GM04503 (cell line): ENCODE measurements around the gene TTC7B.

Experiments used
- DNase-seq: peaks from one replicate; pipeline ENCODE4 v3.0.0-alpha.2; 2012; ENCODE audit warnings: low read depth

The TTC7B gene

DNA sequence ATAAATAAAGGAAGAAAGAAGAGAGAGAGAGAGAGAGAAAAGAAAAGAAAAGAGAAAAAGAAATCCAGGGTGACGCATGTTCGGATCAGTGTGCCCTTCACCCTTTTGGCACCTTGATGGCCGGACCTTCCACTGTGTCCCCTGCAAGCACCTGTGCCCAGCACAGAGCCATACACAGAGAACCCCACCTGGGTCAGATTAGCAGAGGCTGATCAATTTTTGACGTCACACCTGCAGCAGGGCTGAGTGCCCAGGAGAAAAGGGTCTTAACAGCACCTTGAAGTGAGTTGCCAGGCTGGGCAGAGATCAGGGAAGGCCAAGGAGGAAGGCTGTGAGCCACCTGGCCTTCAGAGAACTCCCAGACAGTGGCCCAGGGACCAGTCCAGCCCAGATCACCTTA lies 305.0 kb downstream of the TTC7B start:
- DNase-seq = no peak

DNA sequence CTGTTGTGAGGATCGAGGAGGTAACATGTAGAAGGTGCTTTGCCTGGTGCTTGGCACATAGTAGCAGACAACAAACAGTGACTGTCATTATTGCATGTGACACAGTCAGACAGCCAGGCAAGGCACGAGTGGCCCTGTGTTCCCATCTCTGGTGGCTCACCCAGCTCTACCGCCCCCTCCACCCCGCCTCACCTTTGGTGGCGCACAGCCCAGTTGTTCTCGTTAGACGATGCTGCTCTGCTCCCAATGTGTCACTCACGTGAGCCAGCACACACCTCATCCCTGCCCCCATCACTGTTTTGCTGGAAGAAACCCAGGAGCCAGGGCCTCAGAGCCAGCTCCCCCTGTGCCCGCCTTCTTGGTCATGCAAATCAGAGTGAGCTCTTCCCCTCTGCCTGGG lies 306.1 kb downstream of the TTC7B start:
- DNase-seq = no peak

DNA sequence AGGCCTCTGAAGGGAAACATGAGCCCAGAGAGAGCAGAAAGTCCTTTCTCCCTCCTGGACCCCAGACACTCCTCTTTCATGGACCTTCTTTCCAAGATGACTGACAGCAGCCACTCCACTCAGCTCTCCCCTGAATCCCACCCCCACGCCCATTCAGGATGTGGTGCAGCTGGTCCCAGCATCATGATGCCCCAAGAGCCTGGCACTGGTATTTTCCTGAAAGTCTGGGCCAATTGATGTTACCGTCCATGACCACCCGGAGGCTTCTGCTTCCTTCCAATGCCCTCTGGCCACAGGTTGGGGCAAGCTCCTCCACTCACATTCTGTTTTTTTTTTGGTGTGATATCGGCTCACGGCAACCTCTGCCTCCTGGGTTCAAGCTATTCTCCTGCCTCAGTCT lies 306.8 kb downstream of the TTC7B start:
- no peak for DNase-seq

DNA sequence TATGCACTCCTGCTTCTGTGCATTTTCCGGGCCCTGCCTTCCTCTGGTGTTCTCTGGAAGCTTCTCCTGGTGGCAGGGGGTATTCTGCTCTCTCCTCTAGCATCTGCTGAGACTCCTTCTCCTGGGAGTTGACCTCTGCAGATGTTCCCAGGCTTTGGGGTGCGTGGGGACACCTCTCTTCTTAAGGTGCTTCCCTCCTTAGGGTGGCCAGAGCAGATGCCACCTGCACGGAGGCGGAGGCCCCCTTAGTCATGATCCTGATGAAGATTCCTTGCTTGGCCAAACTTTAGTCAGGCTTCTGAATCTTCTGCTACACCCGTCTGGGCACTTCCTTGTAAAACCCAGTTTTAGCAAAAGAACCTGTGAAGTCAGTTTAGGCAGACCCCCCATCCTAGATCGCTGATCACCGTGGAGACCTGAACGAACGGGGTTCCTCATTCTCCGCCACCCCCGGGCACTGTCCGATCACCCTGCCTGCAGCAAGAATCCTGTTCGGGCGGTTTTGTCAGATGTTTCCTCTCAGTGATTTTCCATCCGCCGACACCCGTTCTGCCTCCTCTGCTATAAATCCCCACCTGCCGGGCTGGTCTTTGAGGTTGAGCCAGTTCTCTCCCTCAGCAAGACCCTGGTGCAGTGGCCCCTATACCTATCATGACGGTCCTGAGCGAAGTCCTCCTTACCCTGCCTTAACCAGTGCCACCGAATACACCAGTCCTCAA lies 307.5 kb downstream of the TTC7B start:
- DNase-seq = no peak

DNA sequence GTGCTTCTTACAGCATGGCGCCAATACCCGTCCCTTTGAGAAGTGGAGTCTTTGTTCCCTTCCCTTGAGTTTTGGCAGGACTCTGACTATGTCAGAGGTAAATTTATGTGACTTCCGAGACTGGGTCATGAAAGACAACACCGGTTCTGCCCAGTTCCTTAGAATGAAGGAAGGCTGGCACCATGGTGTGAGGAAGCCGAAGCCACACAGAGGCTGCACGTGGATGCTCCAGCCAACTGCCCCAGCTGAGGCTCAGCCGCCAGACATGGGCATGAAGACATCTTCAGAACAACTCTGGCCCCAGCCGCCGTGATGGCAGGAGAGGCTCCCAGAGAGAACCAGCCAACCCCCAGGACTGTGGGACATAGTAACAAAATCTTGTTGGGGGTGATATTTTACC lies 308.2 kb downstream of the TTC7B start:
- no peak for DNase-seq

DNA sequence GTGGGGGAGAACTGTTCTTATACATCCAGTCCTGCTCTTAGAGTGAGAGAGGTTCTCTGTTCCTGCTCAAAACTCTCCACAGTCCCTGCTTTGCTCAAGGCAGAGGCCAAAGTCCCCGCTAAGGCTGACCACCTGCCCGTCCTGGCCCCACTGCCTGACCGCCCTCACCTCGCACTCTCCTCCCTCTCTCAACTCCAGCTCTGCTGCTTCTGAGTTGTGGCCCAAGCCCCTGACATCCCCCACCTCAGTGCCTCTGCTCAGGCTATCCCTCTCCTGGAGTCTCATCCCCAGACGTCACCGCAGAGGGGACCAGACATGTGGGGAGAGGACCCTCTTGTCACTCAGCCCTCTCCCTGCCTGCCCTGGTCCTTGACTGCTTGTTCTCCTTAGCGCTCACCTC lies 308.8 kb downstream of the TTC7B start:
- no peak for DNase-seq

DNA sequence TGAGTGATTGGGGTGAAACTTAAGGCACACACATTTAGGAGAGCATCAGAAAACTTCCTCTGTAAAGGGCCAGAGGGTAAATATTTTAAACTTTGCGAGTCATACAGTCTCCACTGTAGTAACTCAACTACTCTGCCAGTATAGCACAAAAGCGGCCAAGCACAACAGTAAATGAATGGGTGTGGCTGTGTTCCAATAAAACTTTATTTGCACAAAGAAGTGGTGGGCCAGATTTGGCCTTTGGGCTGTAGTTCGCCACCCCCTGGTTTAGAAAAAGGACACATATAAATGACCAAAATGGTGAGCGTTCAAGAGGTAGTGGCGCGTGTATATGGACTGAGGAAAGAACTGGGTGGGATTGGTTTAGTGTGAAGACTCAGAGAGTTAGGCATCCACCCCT lies 309.5 kb downstream of the TTC7B start:
- DNase-seq = no peak

DNA sequence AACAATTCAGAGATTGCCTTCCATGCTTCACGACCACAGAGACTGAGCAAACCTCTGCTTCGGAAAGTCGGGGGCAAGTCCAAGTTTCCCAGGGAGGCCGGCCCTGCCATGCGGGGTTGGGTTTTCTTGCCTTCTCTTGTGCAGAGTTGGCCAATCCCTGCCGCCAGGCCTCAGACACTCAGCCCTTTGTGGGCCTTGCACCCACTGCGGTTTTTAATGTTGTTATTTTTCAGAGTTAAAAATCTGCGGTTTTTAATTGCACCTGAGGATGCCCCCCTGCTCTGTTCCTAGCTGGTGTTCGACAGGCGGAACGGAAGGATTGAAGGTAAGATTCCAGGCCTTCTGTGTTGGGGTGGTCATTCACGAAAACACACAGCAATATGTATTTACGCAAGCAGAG lies 310.7 kb downstream of the TTC7B start:
- no peak for DNase-seq

DNA sequence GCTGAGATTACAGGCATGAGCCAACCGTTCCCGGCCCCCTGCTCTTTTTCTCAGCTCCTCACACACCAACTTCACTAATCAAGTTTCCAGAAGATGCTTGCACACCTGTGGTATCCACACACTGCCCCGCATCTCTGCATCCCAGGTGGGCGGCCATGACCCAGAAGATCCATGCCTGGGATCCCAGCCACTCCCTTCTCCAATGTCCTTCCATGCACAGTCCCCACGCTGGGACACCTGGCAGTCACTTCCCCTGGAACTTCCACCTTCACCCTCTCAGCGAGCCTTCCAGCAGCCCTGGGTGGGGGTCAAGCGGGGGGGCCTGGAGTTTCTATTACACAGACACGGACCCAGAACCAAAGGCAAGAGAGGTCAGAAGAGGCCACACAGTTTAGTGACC lies 311.6 kb downstream of the TTC7B start:
- no peak for DNase-seq

DNA sequence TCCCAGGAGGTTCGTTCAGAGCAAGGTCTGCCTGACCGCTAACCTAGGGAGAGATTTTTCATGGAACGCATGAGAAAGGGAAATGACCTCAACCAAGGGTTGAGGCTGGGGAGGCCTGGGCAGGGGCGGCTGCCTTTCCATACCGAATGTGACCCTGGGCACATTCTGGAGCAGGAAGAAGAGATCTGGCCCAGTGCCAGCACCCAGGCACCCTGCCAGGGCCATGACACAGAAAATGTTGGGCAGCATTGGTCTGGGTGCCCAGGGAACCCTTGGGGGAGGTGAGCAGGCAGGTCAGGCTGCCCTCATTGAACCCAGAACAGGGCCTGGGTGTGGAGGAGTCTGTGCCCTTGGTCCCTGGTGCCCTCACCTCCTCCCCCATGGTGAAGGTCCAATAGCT lies 312.6 kb downstream of the TTC7B start:
- no peak for DNase-seq

DNA sequence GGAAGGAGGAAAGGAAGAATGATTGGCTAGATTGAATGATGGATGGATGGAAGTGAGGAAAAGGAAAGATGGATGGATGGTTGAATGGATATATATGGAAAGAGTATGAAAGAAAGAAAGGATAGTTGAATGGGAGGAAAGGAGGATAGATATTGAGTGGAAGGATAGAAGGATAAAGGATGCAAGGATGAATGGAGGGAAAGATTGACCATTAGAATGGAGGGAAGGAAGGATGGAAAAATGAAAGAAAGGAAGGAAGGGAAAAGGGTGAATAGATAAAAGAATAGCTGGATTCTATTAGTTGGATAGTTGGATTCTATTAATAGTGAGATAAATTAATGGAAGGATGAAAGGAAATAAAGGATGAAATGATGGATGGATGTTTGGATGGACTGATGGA lies 313.5 kb downstream of the TTC7B start:
- no peak for DNase-seq

DNA sequence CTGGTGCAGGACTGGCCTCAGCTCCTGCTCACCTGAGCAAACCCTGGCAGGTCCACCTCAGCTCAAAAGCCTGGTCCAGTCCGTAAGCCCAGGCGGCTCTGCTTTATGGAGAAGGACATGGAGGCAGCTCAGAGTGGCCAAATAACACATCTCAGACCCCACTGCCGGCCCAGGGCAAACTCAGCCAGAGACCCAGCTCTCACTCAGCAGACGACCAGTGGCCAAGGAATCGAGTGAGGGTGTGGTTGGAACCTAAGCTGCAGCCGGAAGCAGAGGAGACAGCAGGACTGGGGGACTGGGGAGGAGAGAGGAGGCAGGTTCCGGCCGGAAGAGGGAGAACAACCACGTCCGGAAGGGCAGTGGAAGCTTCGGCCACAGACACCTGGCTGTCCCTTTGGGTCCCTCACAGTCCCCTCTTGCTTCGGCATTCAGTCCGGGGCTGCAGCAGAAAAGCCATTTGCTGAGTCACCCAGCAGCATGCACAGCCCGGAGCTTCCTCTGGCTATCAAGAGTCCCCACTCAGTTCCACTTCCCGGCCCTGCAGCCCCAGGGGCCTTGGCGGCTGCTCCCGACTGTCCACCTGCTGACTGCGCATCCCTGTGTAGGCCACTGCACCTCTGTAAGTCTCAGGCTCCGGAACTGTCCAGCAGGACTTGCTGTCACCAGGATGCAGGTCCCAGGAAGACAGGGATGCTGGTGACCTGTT lies 315.4 kb downstream of the TTC7B start:
- no peak for DNase-seq

DNA sequence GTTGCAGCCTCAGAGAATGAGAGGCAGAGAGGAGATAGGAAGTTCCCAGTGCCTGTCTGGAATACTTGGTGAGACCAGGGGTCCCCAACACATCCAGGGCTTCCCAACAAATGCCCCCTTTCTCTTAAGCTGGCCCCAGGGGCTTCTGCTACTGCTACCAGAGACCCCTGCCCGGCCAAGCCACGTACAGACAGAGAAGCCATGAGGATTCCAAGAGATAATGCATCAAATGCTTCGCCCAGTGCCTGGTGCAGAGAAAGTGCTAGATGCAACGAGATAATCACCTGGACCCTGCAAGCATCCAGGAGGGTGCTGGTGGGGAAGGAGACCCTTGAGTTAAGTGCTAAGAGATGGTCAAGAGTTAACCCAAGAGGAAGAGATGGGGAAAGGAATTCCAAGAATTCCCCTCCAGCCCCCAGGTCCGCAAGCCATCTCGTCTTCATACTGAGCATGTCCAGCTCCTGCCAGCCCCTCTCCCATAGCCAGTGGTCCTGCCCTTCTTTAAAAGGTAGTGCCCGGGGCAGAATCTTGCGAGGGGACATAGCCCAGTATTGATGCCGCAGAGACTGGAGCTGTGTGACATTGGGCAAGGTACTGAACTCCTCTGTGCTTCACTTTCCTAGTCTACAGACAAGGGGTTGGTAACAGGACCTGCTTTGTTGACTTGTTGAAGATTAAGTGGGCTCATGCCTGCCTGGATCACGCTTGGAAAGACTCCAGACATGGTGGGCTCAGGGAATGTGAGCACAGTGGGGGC lies 316.1 kb downstream of the TTC7B start:
- DNase-seq = no peak

DNA sequence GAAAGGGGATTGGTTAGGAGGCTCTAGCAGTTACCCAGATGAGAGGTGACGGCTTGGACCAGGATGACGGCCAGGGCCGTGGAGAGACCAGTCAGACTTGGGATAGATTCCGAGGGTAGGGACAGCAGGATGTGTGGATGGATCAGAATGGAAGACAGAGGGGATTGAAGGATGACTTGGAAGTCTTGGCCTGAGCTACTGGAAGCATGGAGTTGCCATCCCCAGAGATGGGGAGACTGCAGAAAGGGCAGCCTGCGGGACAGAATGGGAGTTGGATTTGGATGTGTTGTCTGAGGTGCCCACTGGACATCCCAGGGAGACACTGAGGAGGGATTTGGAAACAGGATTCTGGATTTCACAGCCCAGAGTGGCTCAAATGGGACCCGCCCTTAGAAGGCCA lies 317.1 kb downstream of the TTC7B start:
- DNase-seq = no peak

DNA sequence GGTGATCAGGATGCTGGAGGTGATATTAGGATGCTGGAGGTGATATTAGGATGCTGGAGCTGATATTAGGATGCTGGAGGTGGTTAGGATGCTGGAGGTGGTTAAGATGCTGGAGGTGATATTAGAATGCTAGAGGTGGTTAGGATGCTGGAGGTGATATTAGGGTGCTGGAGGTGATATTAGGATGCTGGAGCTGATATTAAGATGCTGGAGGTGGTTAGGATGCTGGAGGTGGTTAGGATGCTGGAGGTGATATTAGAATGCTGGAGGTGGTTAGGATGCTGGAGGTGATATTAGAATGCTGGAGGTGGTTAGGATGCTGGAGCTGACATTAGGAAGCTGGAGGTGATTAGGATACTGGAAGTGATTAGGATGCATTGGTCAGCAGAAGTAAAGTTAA lies 318.0 kb downstream of the TTC7B start:
- no peak for DNase-seq

DNA sequence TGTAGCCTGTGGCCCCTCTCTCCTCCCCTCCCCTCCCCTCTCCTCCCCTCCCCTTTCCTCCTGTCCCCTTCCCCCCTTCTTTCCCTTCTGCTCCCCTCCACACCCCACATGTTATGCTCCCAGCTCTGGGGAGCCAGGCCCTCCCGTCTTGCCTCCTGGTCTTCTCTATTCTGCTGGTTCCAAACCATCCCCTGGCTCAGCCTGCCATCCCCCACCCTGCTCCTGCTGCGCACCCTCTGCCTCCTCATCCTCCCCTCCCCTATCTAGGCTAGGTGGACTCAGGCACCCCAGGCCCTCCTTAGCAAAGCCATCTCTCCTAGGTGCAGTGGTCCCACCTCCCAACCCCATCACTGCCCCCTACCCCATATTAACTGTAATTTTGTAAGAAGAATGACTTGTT lies 319.9 kb downstream of the TTC7B start:
- no peak for DNase-seq

DNA sequence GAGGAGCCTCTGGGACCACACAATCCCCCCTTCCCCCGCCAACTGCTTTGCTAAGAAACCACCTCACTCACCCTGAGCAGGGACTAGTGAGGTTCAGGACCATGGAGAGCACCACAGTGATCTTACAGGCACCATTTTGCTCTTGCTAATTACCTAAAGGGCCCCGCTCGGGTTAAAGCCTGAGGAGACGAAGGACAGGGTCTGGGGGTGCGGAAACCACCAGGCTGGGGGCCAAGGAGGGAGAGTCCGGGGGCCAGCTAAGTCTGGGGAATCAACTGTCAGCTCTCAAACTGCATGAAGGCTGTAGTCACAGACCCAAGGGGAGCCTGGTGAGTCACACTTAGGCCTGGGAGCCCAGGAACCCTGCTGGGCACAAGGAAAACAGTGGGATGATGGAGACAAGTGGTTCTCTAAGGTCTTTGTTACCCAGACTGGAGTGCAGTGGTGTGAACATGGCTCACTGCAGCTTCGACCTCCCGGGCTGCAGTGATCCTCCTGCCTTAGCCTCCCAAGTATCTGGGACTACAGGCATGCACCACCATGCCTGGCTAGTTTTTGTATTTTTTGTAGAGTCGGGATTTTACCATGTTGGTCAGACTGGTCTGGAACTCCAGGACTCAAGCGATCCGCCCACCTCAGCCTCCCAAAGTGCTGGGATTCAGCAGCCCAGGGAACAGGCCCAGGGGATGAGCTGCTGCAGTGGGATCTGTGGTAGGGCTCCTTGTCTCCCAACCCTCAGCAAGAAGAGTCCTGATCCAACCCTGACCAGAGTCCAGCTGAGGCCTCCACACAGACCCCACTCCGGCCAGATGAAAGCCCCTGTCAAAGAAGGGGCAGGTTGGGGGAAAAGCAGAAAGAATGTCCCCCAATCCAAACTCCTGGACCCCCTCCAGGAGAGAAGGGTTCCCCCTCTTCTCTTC lies 320.6 kb downstream of the TTC7B start:
- DNase-seq = no peak

DNA sequence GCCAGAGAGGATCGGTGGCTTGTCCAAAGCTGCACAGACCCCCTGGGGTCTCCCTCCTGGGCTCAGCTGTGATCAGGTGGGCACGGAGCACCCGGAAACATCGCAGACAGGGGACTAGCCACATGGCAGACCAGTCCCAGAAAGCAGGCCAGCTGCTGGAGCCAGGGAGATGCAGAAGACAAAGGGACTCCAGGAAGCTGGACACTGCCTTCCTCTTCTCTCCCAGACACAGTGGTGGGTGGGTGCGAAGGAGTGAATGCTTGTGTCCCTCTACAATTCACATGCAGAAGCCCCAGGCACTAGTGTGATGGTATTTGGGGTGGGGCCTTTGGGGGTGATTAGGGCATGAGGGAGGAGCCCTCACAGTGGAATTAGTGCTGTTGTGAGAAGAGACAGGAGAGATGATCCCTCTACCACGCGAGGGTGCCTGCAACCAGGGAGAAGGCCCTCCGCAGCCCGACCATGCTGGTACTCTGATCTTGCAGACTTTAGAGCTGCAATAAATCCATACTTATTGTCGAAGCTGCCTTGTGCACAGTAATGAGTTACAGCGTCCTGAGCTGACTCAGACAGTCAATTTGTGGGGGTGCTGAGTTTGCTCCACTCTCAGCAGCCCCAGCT lies 324.2 kb downstream of the TTC7B start:
- no peak for DNase-seq

DNA sequence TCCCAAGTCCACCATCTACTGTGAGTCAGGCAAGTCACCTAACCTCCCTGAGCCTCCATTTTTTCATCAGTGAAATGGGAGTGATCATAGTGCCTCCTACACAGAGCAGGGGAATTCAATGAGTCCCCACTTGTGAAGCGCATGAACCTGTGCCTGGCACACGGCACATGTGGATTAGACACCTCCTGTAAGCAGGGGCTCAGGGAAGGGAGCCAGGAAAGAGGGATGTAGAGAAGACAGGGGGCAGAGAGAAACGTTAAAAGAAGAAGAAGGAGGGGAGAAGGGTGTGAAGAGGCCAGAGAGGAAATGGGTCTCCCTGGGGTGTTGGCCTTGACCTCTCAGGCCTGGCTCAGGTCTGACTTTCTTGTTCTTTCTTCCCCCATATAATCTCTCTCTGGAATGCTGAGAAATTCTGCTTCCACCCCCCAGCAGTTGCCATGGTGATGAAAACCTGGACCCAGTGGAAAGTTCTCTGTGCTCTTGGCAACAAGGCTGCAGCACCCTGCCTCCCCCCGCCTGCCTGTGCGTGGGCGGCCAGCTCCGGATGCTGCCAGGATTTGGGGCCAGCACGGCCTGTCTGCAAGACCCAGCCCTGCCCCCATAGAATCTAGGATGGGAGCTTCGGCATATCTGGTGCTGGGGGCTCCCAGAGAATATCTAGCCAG lies 324.9 kb downstream of the TTC7B start:
- DNase-seq = peak; percentile 21

DNA sequence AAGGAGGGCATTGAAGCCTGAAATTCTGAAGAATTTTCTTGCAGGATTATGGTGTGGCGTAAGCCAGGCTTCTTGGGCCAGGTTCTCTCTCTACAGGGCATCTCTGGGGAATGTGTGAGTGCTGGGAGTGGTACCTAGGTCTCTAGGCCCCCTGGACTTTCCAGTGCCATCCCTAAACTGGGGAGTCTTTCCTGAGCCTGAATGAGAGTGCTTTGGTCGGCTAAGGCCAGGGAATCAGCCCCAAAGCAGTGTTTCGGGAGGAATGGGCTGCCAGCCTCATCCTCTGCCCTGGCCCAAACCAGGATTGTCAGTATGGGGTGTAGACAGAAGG lies 325.5 kb downstream of the TTC7B start:
- DNase-seq = no peak
